GM23338 (cell line): Measurements from ENCODE around the gene ZFHX3. TPM values are rescaled to one million over a fixed set of nuclear protein-coding genes. Genes with fewer than 3 reads are reported as not detected.

Experiments
- ATAC-seq: fragments of 200-7000 bp; cut with Tn5 transposase; 3 replicates; pipeline ENCODE4 v1.9.1; 2020
- DNase-seq: peaks from one replicate; pipeline ENCODE4 v3.0.0-alpha.2; 2015; ENCODE audit warnings: low spot score
- H2AFZ ChIP-seq: fragments of 200-600 bp; sonication (generic); 2 replicates; pipeline ENCODE4 v1.8.0; 2016; ENCODE audit warnings: antibody characterized with exemption, mild to moderate bottlenecking, moderate library complexity
- H3F3A ChIP-seq: fragments of 200-600 bp; sonication (generic); replicated peaks from 2 replicates; pipeline ENCODE4 v1.8.0; 2017; ENCODE audit warnings: antibody characterized with exemption, mixed run types, low read depth
- H3K27ac ChIP-seq: fragments of 200-600 bp; sonication (generic); 2 replicates; pipeline ENCODE4 v1.6.1; 2016; ENCODE audit warnings: low read depth
- H3K27me3 ChIP-seq: fragments of 200-600 bp; sonication (generic); 2 replicates; pipeline ENCODE4 v1.8.0; 2016; ENCODE audit warnings: mild to moderate bottlenecking, mixed run types, moderate library complexity; ENCODE audit not compliant: insufficient read depth
- H3K36me3 ChIP-seq: fragments of 200-600 bp; sonication (generic); 2 replicates; pipeline ENCODE4 v1.8.0; 2016; ENCODE audit warnings: mild to moderate bottlenecking; ENCODE audit not compliant: insufficient read depth
- H3K4me1 ChIP-seq: fragments of 200-600 bp; sonication (generic); 2 replicates; pipeline ENCODE4 v1.8.0; 2016; ENCODE audit warnings: mild to moderate bottlenecking, moderate library complexity; ENCODE audit not compliant: insufficient read depth
- H3K4me2 ChIP-seq: fragments of 200-600 bp; sonication (generic); 2 replicates; pipeline ENCODE4 v1.7.1; 2017; ENCODE audit warnings: mixed run types
- H3K4me3 ChIP-seq: fragments of 200-600 bp; sonication (generic); 2 replicates; pipeline ENCODE4 v1.6.1; 2016; ENCODE audit warnings: mixed run types
- H3K79me2 ChIP-seq: fragments of 200-600 bp; sonication (generic); replicated peaks from 2 replicates; pipeline ENCODE4 v1.8.0; 2017; ENCODE audit warnings: mild to moderate bottlenecking; ENCODE audit not compliant: insufficient read depth
- H3K9me2 ChIP-seq: fragments of 200-600 bp; sonication (generic); 2 replicates; pipeline ENCODE4 v1.8.0; 2017; ENCODE audit not compliant: insufficient read depth
- H4K20me1 ChIP-seq: fragments of 200-600 bp; sonication (generic); replicated peaks from 2 replicates; pipeline ENCODE4 v1.8.0; 2017; ENCODE audit warnings: mild to moderate bottlenecking; ENCODE audit not compliant: insufficient read depth
- H3K27ac Mint-ChIP-seq: 2 replicates; pipeline ENCODE4 v1.8.0; 2020; ENCODE audit warnings: inconsistent platforms, mild to moderate bottlenecking, moderate library complexity, mixed read lengths
- H3K27me3 Mint-ChIP-seq: 3 replicates; pipeline ENCODE4 v1.8.0; 2022; ENCODE audit warnings: low read depth, mild to moderate bottlenecking, moderate library complexity, mixed read lengths, inconsistent platforms; ENCODE audit not compliant: insufficient read depth, poor library complexity
- H3K36me3 Mint-ChIP-seq: 3 replicates; pipeline ENCODE4 v1.8.0; 2021; ENCODE audit warnings: low read depth, mild to moderate bottlenecking, inconsistent platforms, moderate library complexity, mixed read lengths
- H3K4me1 Mint-ChIP-seq: 3 replicates; pipeline ENCODE4 v1.8.0; 2020; ENCODE audit warnings: mild to moderate bottlenecking, inconsistent platforms, mixed read lengths
- H3K4me3 Mint-ChIP-seq: 3 replicates; pipeline ENCODE4 v1.8.0; 2021; ENCODE audit warnings: moderate library complexity, mild to moderate bottlenecking, inconsistent platforms, mixed read lengths
- H3K9me3 Mint-ChIP-seq: 3 replicates; pipeline ENCODE4 v1.8.0; 2020; ENCODE audit warnings: moderate library complexity, mild to moderate bottlenecking, inconsistent platforms, mixed read lengths
- CREB1 ChIP-seq: fragments of 250-450 bp; sonication (Bioruptor Pico); IDR thresholded peaks from 2 replicates; pipeline ENCODE4 v1.5.0; 2020; ENCODE audit warnings: low read depth, mild to moderate bottlenecking, moderate library complexity
- CTCF ChIP-seq, 2 experiments: fragments of 200-600 bp in 1 of 2; sonication (generic) in 1 of 2; conservative IDR thresholded peaks; 2 replicates each; pipeline versions ENCODE4 v1.5.1 to v1.6.1; 2016 to 2017; ENCODE audit warnings: antibody characterized with exemption in 2 of 2, low read depth in 2 of 2, mild to moderate bottlenecking in 2 of 2, moderate library complexity in 1 of 2
- ETS1 ChIP-seq: IDR thresholded peaks from 2 replicates; pipeline ENCODE4 v1.6.1; 2016; ENCODE audit warnings: antibody characterized with exemption
- EZH2 ChIP-seq: fragments of 200-600 bp; sonication (generic); IDR thresholded peaks from one replicate; pipeline ENCODE4 v1.8.0; 2017; ENCODE audit warnings: antibody characterized with exemption, mild to moderate bottlenecking, low read depth; ENCODE audit not compliant: unreplicated experiment
- EZH2phosphoT487 ChIP-seq: fragments of 200-600 bp; sonication (generic); IDR thresholded peaks from one replicate; pipeline ENCODE4 v1.8.1; 2018; ENCODE audit warnings: antibody characterized with exemption; ENCODE audit not compliant: unreplicated experiment
- JUNB ChIP-seq: IDR thresholded peaks from one replicate; pipeline ENCODE4 v1.6.1; 2016; ENCODE audit warnings: antibody characterized with exemption; ENCODE audit not compliant: unreplicated experiment
- NANOG ChIP-seq: IDR thresholded peaks from 2 replicates; pipeline ENCODE4 v1.6.1; 2016; ENCODE audit warnings: antibody characterized with exemption, borderline replicate concordance
- POLR2AphosphoS5 ChIP-seq: IDR thresholded peaks from 2 replicates; pipeline ENCODE4 v1.6.1; 2016; ENCODE audit warnings: antibody characterized with exemption, low read depth
- REST ChIP-seq: IDR thresholded peaks from one replicate; pipeline ENCODE4 v1.6.1; 2018; ENCODE audit warnings: antibody characterized with exemption; ENCODE audit not compliant: unreplicated experiment
- STAT1 ChIP-seq: IDR thresholded peaks from one replicate; pipeline ENCODE4 v1.6.1; 2016; ENCODE audit warnings: antibody characterized with exemption; ENCODE audit not compliant: unreplicated experiment
- ZNF114 ChIP-seq: fragments of 250-450 bp; sonication (Bioruptor Pico); IDR thresholded peaks from 2 replicates; pipeline ENCODE4 v1.5.0; 2020; ENCODE audit warnings: mild to moderate bottlenecking, moderate library complexity
- ZNF331 ChIP-seq: fragments of 250-450 bp; sonication (Bioruptor Pico); IDR thresholded peaks from 2 replicates; pipeline ENCODE4 v1.5.0; 2020; ENCODE audit warnings: low read depth, mild to moderate bottlenecking, moderate library complexity
- ZNF462 ChIP-seq: fragments of 250-450 bp; sonication (Bioruptor Pico); IDR thresholded peaks from 2 replicates; pipeline ENCODE4 v1.5.0; 2020; ENCODE audit warnings: mild to moderate bottlenecking, moderate library complexity
- polyA plus RNA-seq: library from polyadenylated mRNA; unstranded; fragments of >200 nt; fragmentation: Nextera tagmentation; extraction: Ambion mirVana; gene quantifications from 2 replicates; pipeline ENCODE4 v1.2.1, GENCODE V29; 2016
- total RNA-seq: library from RNA; depleted of rRNA; stranded (reverse); fragments of >200 nt; shearing (Covaris generic); gene quantifications from 2 replicates; pipeline ENCODE4 v1.2.3, GENCODE V29; 2014

Gene ZFHX3
- total and polyA plus RNA-seq, 2 experiments from 2014 or later, result 1.0 to 1.5 TPM

GRCh38 chr16:72977127-72977526 lies 70.8 kb downstream of the ZFHX3 start:
- Mint-ChIP-seq H3K4me3 (no peak overlapping the region), H3K36me3 (no peaks in the 10 kb centered on the region), H3K27me3 (peaks cover 8% of the 10 kb centered on the region), H3K27ac (no peak overlapping the region), H3K4me1 (peaks cover 2% of the 10 kb centered on the region; the same call in 1 of the 3 replicates), H3K9me3 (no peaks in the 10 kb centered on the region)
- TF ChIP-seq EZH2phosphoT487 (no peak), CREB1 (CRISPR knock-in tag) (no peak), NANOG (no peak), ETS1 (no peak), EZH2 (no peak), ZNF114 (CRISPR knock-in tag) (no peak), CTCF (conservative IDR thresholded peaks at IDR 0.05; ENCODE audit: low read depth in 2 of 2) (no peak), STAT1 (no peak), POLR2AphosphoS5 (no peak), ZNF462 (CRISPR knock-in tag) (no peak), ZNF331 (CRISPR knock-in tag) (no peak), REST (no peak), JUNB (no peak)
- no peaks in the 10 kb centered on the region for H3K27me3 ChIP-seq
- no peaks in the 10 kb centered on the region for H3K4me1 ChIP-seq
- no peaks in the 10 kb centered on the region for H3K36me3 ChIP-seq
- H3K4me2 ChIP-seq, result no peak overlapping the region
- DNase-seq (no peak), ATAC-seq (no peak)
- H4K20me1 ChIP-seq, result no peaks in the 10 kb centered on the region
- no peaks in the 10 kb centered on the region for H3F3A ChIP-seq
- H3K4me3 ChIP-seq, result no peak overlapping the region
- H3K79me2 ChIP-seq, result no peaks in the 10 kb centered on the region
- no peak overlapping the region for H2AFZ ChIP-seq
- no peak overlapping the region for H3K27ac ChIP-seq
- peaks cover 16% of the 10 kb centered on the region; the same call in 1 of the 2 replicates for H3K9me2 ChIP-seq
